ENCODE results near the gene LHX1.

GRCh38 chr17:36892112-36892838, 45.0 kb upstream of the LHX1 start:
- no peak for TF ChIP-seq ZNF565 (CRISPR knock-in tag; conservative IDR thresholded peaks at IDR 0.05; ENCODE audit: low read depth)
- no peak for TF ChIP-seq ESRRG (CRISPR knock-in tag; IDR thresholded peaks at IDR 0.05)
- TF ChIP-seq ARNTL (CRISPR knock-in tag; IDR thresholded peaks at IDR 0.05; ENCODE audit: borderline replicate concordance, low read depth) = no peak
- no peak for TF ChIP-seq ZFP30 (CRISPR knock-in tag; IDR thresholded peaks at IDR 0.05)
- TF ChIP-seq ZC3H10 (CRISPR knock-in tag; IDR thresholded peaks at IDR 0.05) = no peak
- TF ChIP-seq CSRNP3 (CRISPR knock-in tag; IDR thresholded peaks at IDR 0.05) = no peak
- TF ChIP-seq TOX (CRISPR knock-in tag; IDR thresholded peaks at IDR 0.05; ENCODE audit: borderline replicate concordance) = no peak
